Bone marrow (tissue), 2 donors: ENCODE measurements around the gene CACNA2D4.
"Not testable (repeated sequence)": the region's sequence is repeated elsewhere in the genome, so short reads cannot be mapped to it uniquely, and the experiment has no call there.

Experiments used
- DNase-seq, 2 donors: peaks; one replicate each; lab custom pipeline; 2025; lab: John Stamatoyannopoulos, UW

CACNA2D4 gene

DNA sequence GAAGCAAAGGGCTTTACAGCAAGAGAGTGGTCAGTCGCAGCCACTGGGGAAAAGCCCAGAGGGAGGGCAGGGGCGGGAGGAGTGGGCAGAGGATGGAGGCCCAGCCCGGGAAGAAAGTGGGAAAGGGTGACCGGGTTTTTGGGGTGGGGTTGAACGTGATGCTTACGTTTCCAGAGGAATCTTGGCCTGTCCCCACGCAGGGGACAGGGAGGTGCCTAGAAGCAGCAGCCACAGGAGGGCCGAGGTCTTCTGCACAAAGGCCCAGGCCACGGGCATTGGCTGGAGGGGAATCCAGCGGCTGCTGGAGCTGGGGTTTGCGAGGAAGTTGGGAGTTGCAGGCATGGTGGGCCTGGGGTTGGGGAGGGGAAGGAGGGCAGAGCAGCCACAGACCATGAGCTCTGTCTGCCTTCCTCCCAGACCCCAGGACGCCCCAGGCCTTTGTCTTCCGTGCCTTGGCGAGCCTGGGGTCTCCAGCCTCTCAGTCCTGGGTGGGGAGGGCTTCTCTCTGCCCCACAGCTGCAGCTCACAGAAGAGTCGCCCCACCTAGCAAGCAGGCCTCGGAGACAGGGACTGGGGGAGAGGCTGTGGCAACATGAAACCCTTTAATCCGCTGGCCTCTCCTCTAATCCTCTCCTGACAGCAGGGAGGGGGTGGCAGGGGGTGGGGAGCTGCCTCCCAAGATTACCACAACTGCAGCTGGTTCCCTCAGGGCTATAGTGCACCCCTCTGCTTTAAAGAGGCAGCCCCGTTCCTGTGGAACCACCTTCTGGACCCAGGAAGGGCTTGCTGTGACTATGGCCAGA lies at the start of gene CACNA2D4:
TSS of gene CACNA2D4 (minus strand) at position 572 of the 803 bp plus-strand sequence. CDS start at position 393, 179 bp downstream.
- peak in 1 of 2 donors; percentile 15 for DNase-seq

GRCh38 chr12:1966561-1967226 lies 48.2 kb upstream of the CACNA2D4 start:
- DNase-seq, result no peak

DNA sequence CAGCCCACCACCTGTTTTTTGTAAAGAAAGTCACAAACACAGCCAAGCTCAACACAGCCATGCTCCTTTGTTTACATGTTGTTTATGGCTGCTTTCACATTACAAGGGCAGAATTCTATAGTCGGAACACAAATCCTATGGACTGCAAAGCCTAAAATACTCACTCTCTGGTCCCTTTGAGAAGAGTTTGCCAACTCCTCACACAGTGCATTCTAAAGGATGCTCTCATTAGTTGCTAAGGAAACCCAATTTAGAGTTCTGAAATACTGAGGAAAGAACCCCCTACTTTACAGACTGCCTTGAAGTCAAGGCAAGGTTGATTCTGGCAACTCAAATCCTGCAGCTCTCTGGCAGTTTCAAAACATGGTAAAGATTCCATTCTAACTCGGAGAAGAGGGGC lies 47.5 kb upstream of the CACNA2D4 start:
- no peak for DNase-seq

GRCh38 chr12:1962051-1963020 lies 43.9 kb upstream of the CACNA2D4 start:
- DNase-seq, result no peak

DNA sequence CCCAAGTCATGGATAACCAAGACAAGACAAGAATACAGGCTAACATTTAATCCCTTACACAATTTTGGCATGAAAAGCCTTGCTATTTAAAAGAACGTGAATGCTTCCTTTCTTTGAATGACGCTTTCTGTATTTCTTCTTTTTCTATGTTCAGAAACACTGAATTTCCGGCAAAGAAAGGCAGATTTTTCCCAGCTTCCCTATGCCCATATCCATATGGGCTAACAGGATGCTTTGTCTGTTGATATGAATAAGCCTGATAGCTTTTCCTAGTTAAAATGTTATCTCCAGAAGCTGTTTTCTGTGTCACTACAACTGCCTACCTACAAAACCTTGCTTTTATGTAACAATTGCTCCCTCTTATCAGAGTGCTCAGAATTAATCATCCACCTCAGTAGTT lies 38.3 kb upstream of the CACNA2D4 start:
- no peak for DNase-seq

DNA sequence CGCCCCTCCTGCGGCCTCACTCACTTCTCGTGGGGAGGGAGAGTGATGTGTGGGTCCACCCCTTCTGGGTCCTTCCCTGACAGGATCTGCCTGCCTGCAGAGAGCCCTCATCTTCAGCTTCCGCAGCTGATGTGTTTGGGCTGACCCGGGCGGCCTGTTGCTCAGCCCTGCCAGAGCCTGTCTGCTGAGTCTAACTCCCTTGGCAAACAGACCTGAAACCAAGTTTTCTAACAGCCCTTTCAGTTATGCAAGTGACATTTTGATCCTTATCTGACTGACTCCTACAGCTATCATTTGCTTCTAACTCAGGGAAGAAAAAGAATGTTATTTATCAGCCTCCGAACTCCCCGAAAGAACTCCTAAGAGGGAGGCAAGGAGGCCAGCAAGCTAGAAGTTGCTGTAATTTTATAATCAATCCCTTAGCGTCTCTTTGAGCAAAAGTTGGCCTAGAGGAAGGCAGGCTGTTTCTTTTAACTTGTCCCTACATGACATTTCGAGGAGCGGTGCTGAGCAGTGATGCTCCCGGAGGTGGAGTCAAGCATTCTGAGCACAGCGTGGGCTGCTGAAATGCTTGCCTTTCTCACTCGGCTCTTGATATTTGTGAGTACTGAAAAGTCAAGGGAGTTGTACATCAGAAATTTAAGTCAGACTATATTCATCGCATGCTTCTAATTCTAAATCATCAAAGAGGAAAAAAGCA lies 31.5 kb upstream of the CACNA2D4 start:
- DNase-seq, result no peak

DNA sequence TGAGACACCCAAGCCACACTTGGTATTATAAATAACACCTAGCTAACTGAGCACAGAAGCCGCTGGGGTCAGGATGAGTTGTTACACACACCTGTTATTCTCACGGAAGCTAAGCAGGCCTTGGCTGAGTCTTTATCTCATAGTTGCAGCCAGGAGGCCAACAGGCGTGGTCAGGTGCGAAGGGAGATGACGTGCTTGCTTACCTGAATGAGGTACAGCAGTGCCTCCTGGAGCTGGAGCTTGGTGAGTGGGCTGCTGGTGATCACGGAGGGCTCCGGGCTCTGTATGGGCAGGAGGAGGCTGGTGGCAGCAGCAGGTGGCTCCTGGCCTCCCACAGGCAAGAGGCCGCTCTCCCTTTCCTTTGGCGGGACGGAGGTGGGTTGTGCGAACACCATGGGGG lies 30.4 kb upstream of the CACNA2D4 start:
- no peak for DNase-seq

- no peak for DNase-seq
These were observed 28.6 kb upstream of the CACNA2D4 start for GRCh38 chr12:1947081-1947480.

DNA sequence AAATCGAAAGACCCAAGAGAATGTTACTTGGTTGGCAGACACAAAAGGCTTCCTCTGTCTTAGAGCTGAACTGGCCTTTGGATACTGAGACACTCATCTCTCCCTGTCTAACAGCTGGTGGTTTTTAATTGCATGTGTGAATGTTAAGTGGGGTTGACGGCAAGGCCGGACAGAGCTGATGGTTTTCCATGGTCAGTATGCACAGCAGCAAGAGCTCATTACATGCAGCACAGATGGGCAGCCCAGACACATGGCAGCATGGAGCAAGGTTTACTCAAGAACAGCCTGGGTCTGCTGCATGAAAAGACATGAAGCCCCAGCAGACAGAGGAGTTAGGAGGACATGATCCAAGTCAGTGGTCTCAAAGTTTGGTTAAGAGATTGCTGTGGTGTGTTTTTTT lies 27.8 kb upstream of the CACNA2D4 start:
- DNase-seq, result no peak

DNA sequence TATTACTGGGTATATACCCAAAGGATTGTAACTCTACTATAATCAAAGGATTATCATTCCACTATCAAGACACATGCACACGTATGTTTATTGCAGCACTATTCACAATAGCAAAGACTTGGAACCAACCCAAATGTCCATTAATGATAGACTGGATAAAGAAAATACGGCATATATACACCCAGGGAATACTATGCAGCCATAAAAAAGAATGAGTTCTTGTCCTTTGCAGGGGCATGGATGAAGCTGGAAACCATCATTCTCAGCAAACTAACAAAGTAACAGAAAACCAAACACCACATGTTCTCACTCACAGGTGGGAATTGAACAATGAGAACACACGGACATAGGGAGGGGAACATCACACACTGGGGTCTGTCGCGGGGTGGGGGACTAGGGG lies 27.1 kb upstream of the CACNA2D4 start:
- DNase-seq, result not testable (repeated sequence)

DNA sequence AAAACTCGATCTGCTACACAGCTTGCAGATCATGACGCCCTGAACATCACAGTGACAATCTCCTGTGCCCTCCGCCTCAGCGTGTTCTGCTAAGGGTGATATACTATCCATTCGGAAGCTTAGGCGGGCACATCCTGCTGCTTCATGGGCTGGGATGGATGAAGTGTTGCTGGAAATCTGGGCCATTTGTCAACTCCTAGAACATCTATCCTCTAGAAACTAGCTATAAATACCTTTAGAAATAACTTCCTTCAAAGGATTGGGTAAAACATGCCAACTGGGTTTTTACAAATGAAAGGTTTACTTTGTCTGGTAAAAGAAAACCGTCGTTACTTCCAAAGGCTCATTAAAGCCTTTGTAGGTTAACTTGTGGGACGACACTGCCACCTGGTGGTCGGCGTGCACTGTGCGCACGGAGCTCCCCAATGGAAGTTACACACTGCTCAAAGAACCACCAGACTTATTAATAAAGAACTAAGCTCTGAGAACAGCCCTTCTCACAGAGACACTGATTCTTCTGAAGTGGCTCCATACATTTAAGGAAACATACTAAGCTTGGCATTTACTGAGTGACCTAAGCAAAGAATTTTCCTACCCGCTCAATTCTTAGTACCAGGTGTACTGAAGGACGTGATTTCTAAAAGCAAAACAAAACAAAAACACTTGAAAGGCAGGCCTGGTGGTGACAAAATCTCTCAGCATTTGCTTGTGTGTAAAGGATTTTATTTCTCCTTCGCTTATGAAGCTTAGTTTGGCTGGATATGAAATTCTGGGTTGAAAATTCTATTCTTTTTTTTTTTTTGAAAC lies 21.6 kb upstream of the CACNA2D4 start:
- peak; percentile 59 to 72 for DNase-seq

GRCh38 chr12:1939331-1939730 lies 20.9 kb upstream of the CACNA2D4 start:
- no peak for DNase-seq

- no peak for DNase-seq
These were observed 19.2 kb upstream of the CACNA2D4 start for GRCh38 chr12:1937481-1938224.

DNA sequence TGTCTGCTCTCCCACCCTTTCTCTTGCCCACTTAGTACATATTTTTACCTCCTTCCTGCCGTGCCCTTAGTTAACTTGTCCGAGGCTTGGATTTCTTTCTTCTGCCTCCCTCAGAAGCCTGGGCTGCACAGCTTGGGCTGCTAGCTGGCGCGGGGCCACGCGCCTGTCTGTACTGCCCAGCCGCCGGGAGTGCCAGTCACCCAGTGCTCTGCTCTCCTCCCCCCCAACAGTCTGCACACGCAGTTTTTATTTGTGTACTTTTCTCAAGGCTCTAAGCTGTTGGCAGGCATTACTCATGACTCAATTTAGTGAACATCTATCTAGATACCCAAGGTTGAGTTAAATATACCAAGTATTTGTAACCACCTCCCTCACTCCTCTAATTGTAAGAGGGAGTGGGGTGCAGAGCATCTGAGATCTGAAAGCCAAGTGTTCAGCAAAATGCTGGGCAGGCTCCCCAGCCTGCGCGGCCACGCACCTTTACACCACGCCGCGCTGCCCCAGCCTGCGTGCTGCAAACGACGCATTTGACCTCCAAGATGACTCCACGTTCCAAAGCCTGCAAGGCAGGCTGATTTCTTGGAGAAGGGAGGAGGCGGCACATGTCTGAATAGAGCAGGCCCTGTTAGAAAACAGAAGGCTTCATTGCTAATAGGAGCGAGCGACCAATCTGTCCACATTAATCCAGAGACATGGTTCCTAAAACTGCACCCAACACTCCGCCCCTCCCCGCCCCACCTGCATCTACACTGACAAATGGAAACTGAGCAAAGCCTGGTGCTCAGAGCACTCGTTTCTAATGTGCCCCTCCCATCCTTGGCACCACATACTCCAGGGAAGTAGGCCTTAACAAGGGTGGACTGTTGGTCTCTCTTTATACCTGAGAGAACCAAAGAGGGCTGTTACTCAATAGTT lies 18.2 kb upstream of the CACNA2D4 start:
- no peak for DNase-seq

DNA sequence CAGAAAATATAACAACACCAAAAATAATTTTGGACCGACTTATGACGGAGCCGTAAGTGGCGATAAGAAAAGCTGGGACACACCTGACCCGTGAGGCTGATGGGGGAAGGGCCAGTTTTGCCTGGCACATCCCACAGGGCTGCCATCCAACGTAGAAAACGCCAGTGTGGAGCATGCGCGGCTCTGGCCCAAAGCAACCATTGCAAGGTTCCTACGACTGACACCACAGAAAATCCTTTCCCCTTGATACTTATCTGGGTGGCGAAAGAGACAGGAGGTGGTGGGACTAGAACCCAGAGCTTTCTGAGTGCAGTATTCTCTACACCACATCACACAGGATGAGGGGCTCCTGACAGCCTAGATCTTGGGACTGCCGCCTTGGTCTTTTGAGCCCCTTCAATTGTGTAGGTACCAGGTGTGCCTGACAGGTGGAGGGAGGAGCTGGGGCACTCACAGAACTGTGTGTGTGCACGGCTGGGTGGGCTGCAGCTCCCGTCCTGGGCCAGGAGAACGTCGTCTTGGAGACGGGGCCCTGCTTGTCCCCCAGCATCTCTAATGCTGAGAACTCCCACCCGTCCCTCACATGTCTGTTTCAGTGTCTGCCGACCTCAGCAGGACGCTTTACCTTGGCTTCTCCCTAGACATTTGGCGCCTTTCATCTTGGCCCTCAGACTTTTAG lies 17.4 kb upstream of the CACNA2D4 start:
- no peak for DNase-seq

- no peak for DNase-seq
These were observed 16.8 kb upstream of the CACNA2D4 start for GRCh38 chr12:1935242-1935641.

GRCh38 chr12:1934831-1935230 lies 16.4 kb upstream of the CACNA2D4 start:
- no peak for DNase-seq

- no peak for DNase-seq
These were observed 15.6 kb upstream of the CACNA2D4 start for GRCh38 chr12:1934068-1934467.
